Activated CD4-positive, alpha-beta T cell treated with anti-CD3 and anti-CD28 coated beads, Interleukin-2, amount 10 ng/mL, durations not matched to agents 7 days and 5 days (primary cell): ENCODE results near the gene RGS11. TPM values are rescaled to one million over a fixed set of nuclear protein-coding genes. Genes with fewer than 3 reads are reported as not detected.

Source experiments
- CTCF ChIA-PET: fragments of 350-600 bp; sonication (Branson Sonifier 250); formaldehyde crosslinking; loops from one replicate; lab custom pipeline; 2021; ENCODE audit warnings: antibody characterized with exemption; lab: Charles Lee
- POLR2A ChIA-PET: fragments of 350-600 bp; sonication (Branson Sonifier 250); formaldehyde crosslinking; loops from one replicate; lab custom pipeline; 2021; ENCODE audit warnings: antibody characterized with exemption; lab: Charles Lee
- DNase-seq: peaks from one replicate; pipeline ENCODE4 v3.0.0-alpha.2; 2020
- H3K27ac Mint-ChIP-seq: one replicate; pipeline ENCODE4 v1.8.0; 2021; ENCODE audit warnings: mild to moderate bottlenecking, moderate library complexity, mixed read lengths
- H3K27me3 Mint-ChIP-seq: one replicate; pipeline ENCODE4 v1.8.0; 2021; ENCODE audit warnings: mixed read lengths
- H3K36me3 Mint-ChIP-seq: one replicate; pipeline ENCODE4 v1.8.0; 2021; ENCODE audit warnings: low read depth, mixed read lengths
- H3K4me1 Mint-ChIP-seq: one replicate; pipeline ENCODE4 v1.8.0; 2021; ENCODE audit warnings: mixed read lengths
- H3K4me3 Mint-ChIP-seq: one replicate; pipeline ENCODE4 v1.8.0; 2021; ENCODE audit warnings: mild to moderate bottlenecking, moderate library complexity, mixed read lengths
- H3K9me3 Mint-ChIP-seq: one replicate; pipeline ENCODE4 v1.8.0; 2021; ENCODE audit warnings: mixed read lengths
- total RNA-seq, 2 experiments: library from RNA; stranded (reverse); gene quantifications; one replicate each; pipeline ENCODE4 v1.2.3, GENCODE V29; 2021

RGS11 gene
- total RNA-seq, 2 experiments from 2014 or later = not detected

- no peaks in the 10 kb centered on the region for H3K9me3 Mint-ChIP-seq
- H3K4me3 Mint-ChIP-seq = no peak overlapping the region
- H3K27ac Mint-ChIP-seq = no peak overlapping the region
- CTCF ChIA-PET = no interaction called here
- no peak for DNase-seq
- POLR2A ChIA-PET = no interaction called here
- H3K27me3 Mint-ChIP-seq = no peaks in the 10 kb centered on the region
- H3K4me1 Mint-ChIP-seq = no peaks in the 10 kb centered on the region
- peaks cover 32% of the 10 kb centered on the region for H3K36me3 Mint-ChIP-seq
These were observed 55.7 kb downstream of the RGS11 start for GRCh38 chr16:220021-220420.

Other genes with a start within 250 kb of the RGS11 start
- 10 to 100 TPM; 31.5 to 35.8 TPM for gene POLR3K, start 222.3 kb downstream of the RGS11 start, total RNA-seq
- gene SNRNP25, start 222.1 kb downstream of the RGS11 start, total RNA-seq = 10 to 100 TPM; 41.1 to 45.6 TPM
- gene RHBDF1, start 203.3 kb downstream of the RGS11 start, total RNA-seq = under 1 TPM in 1 of 2 experiments, not detected in 1; 0.10 TPM
- gene MPG, start 197.7 kb downstream of the RGS11 start, total RNA-seq = 10 to 100 TPM; 47.2 to 52.6 TPM
- gene NPRL3, start 137.3 kb downstream of the RGS11 start, total RNA-seq = 10 to 100 TPM; 37.7 to 38.9 TPM
- gene HBZ, start 123.3 kb downstream of the RGS11 start, total RNA-seq = not detected
- not detected for gene HBM, start 110.0 kb downstream of the RGS11 start, total RNA-seq
- gene HBA2, start 103.1 kb downstream of the RGS11 start, total RNA-seq = under 1 TPM in 1 of 2 experiments, not detected in 1; 0.40 TPM
- gene HBA1, start 99.3 kb downstream of the RGS11 start, total RNA-seq = not detected
- gene HBQ1, start 95.5 kb downstream of the RGS11 start, total RNA-seq = not detected
- gene LUC7L, start 46.5 kb downstream of the RGS11 start, total RNA-seq = 10 to 100 TPM; 52.6 to 53.7 TPM
- 10 to 100 TPM; 16.0 to 19.6 TPM for gene FAM234A, start 41.1 kb downstream of the RGS11 start, total RNA-seq
- not detected for gene ARHGDIG, start 4.6 kb upstream of the RGS11 start, total RNA-seq
- not detected for gene PDIA2, start 7.2 kb upstream of the RGS11 start, total RNA-seq
- gene AXIN1, start 76.8 kb upstream of the RGS11 start, total RNA-seq = 10 to 100 TPM; 25.5 to 30.6 TPM
- gene MRPL28, start 94.6 kb upstream of the RGS11 start, total RNA-seq = 10 to 100 TPM; 78.4 to 80.0 TPM
- gene PGAP6, start 106.0 kb upstream of the RGS11 start, total RNA-seq = 10 to 100 TPM; 85.2 to 99.2 TPM
- gene NME4, start 121.3 kb upstream of the RGS11 start, total RNA-seq = 10 to 100 TPM; 27.0 to 30.9 TPM
- 1 to 10 TPM; 5.3 to 6.9 TPM for gene DECR2, start 125.9 kb upstream of the RGS11 start, total RNA-seq
- gene RAB11FIP3, start 149.7 kb upstream of the RGS11 start, total RNA-seq = 10 to 100 TPM; 22.7 to 26.0 TPM